ENCODE results near the gene CLPX.

- TF ChIP-seq CTCF (IDR thresholded peaks at IDR 0.05) (no peak), POLR2A (IDR thresholded peaks at IDR 0.05) (no peak)
Observed at GRCh38 chr15:65130941-65131340, 54.2 kb downstream of the CLPX start.

All from right lobe of liver (tissue), 4 donors.